Osteoblast (primary cell): ENCODE data around the gene CACNG5. TPM values are rescaled to one million over a fixed set of nuclear protein-coding genes. Genes with fewer than 3 reads are reported as not detected.

ENCODE experiments used
- DNase-seq: peaks from one replicate; pipeline ENCODE4 v3.0.0; 2011; ENCODE audit warnings: low spot score, mixed read lengths; ENCODE audit not compliant: insufficient read length; ENCODE audit errors: missing footprints
- H2AFZ ChIP-seq: 2 replicates; pipeline ENCODE4 v1.6.0; 2011; ENCODE audit warnings: mild to moderate bottlenecking, low read length
- H3K27ac ChIP-seq: 2 replicates; pipeline ENCODE4 v1.5.1; 2011; ENCODE audit warnings: mild to moderate bottlenecking, low read depth, low read length, moderate library complexity
- H3K27me3 ChIP-seq: 2 replicates; pipeline ENCODE4 v1.6.0; 2012; ENCODE audit warnings: mild to moderate bottlenecking, control low read depth, inconsistent platforms, low read length, moderate library complexity; ENCODE audit not compliant: insufficient read depth
- H3K36me3 ChIP-seq: 2 replicates; pipeline ENCODE4 v1.5.1; 2011; ENCODE audit warnings: mild to moderate bottlenecking, low read length, control low read depth, moderate library complexity; ENCODE audit not compliant: insufficient read depth
- H3K4me1 ChIP-seq: 2 replicates; pipeline ENCODE4 v1.5.1; 2011; ENCODE audit warnings: mild to moderate bottlenecking, low read length, control low read depth, moderate library complexity; ENCODE audit not compliant: insufficient read depth
- H3K4me2 ChIP-seq: 2 replicates; pipeline ENCODE4 v1.6.0; 2011; ENCODE audit warnings: mild to moderate bottlenecking, low read length; ENCODE audit not compliant: insufficient read depth
- H3K4me3 ChIP-seq: fragments of 200-600 bp; sonication (generic); 3 replicates; pipeline ENCODE4 v1.5.1; 2012; ENCODE audit warnings: mild to moderate bottlenecking, low read length, inconsistent platforms; ENCODE audit not compliant: insufficient read depth
- H3K79me2 ChIP-seq: 2 replicates; pipeline ENCODE4 v1.6.0; 2012; ENCODE audit warnings: mild to moderate bottlenecking, low read length, control low read depth, inconsistent platforms; ENCODE audit not compliant: insufficient read depth
- H3K9me3 ChIP-seq: 2 replicates; pipeline ENCODE4 v1.5.1; 2011; ENCODE audit warnings: low read depth, low read length, control low read depth
- H4K20me1 ChIP-seq: 2 replicates; pipeline ENCODE4 v1.6.0; 2012; ENCODE audit warnings: mild to moderate bottlenecking, low read length, control low read depth; ENCODE audit not compliant: insufficient read depth
- total RNA-seq: library from RNA; depleted of rRNA; stranded (reverse); fragments of >200 nt; gene quantifications from 2 replicates; pipeline ENCODE4 v1.2.3, GENCODE V29; 2012
- TF ChIP-seq, protein P1 (sequence below): IDR thresholded peaks from 2 replicates; pipeline ENCODE4 v1.5.1; 2011; ENCODE audit warnings: mild to moderate bottlenecking, low read depth, low read length, moderate library complexity; ENCODE audit errors: extremely low read depth

CACNG5 gene
- total RNA-seq, 1 donor = not detected

DNA sequence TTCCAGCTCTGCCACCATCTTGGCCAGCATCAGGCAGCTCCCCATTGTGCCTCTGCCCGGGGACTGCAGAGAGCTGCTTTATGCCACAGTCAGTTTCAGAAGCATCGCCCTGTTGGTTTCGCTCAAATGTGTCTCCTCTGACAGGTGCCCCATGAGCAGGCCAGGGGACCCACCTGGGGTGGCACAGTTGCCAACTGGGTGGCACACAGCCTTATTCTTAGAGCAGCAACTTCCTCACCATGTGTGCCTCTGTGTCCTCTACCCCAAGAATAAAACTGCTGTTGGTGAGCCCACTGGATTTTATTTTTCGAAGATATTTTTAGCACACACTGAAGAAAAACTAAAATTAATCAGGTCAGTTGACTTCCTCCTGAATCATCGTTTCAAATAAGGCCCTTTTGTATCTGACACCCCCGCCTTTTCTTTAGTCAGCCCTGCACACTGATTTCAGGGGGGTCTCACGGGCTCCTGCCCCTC lies 44.9 kb upstream of the CACNG5 start:
- TF ChIP-seq, protein P1, sequence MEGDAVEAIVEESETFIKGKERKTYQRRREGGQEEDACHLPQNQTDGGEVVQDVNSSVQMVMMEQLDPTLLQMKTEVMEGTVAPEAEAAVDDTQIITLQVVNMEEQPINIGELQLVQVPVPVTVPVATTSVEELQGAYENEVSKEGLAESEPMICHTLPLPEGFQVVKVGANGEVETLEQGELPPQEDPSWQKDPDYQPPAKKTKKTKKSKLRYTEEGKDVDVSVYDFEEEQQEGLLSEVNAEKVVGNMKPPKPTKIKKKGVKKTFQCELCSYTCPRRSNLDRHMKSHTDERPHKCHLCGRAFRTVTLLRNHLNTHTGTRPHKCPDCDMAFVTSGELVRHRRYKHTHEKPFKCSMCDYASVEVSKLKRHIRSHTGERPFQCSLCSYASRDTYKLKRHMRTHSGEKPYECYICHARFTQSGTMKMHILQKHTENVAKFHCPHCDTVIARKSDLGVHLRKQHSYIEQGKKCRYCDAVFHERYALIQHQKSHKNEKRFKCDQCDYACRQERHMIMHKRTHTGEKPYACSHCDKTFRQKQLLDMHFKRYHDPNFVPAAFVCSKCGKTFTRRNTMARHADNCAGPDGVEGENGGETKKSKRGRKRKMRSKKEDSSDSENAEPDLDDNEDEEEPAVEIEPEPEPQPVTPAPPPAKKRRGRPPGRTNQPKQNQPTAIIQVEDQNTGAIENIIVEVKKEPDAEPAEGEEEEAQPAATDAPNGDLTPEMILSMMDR = no peak
- Histone ChIP-seq H3K9me3 (no peaks in the 10 kb centered on the region), H3K27me3 (no peaks in the 10 kb centered on the region), H3K36me3 (peaks cover 44% of the 10 kb centered on the region), H4K20me1 (peaks cover 14% of the 10 kb centered on the region), H2AFZ (no peak overlapping the region), H3K27ac (no peak overlapping the region), H3K4me2 (no peak overlapping the region), H3K79me2 (no peaks in the 10 kb centered on the region), H3K4me3 (no peak overlapping the region), H3K4me1 (peaks cover 3% of the 10 kb centered on the region)
- no peak for DNase-seq

- Histone ChIP-seq H3K27ac (no peak overlapping the region), H3K4me3 (no peak overlapping the region), H3K79me2 (no peaks in the 10 kb centered on the region), H3K4me1 (peaks cover 3% of the 10 kb centered on the region), H3K36me3 (peaks cover 46% of the 10 kb centered on the region), H3K27me3 (no peaks in the 10 kb centered on the region), H4K20me1 (peaks cover 14% of the 10 kb centered on the region), H3K4me2 (no peak overlapping the region), H2AFZ (no peak overlapping the region), H3K9me3 (no peaks in the 10 kb centered on the region)
- DNase-seq = no peak
- TF ChIP-seq, protein P1 = no peak
Measured at GRCh38 chr17:66790501-66791061, 44.3 kb upstream of the CACNG5 start.

GRCh38 chr17:66791347-66791746 lies 43.6 kb upstream of the CACNG5 start:
- H4K20me1 ChIP-seq = peaks cover 14% of the 10 kb centered on the region
- TF ChIP-seq, protein P1 = no peak
- no peak overlapping the region for H3K27ac ChIP-seq
- no peaks in the 10 kb centered on the region for H3K9me3 ChIP-seq
- no peaks in the 10 kb centered on the region for H3K27me3 ChIP-seq
- no peak for DNase-seq
- H2AFZ ChIP-seq = no peak overlapping the region
- H3K36me3 ChIP-seq = peaks cover 52% of the 10 kb centered on the region
- no peak overlapping the region for H3K4me3 ChIP-seq
- H3K4me1 ChIP-seq = peaks cover 3% of the 10 kb centered on the region
- H3K4me2 ChIP-seq = no peak overlapping the region
- no peaks in the 10 kb centered on the region for H3K79me2 ChIP-seq

DNA sequence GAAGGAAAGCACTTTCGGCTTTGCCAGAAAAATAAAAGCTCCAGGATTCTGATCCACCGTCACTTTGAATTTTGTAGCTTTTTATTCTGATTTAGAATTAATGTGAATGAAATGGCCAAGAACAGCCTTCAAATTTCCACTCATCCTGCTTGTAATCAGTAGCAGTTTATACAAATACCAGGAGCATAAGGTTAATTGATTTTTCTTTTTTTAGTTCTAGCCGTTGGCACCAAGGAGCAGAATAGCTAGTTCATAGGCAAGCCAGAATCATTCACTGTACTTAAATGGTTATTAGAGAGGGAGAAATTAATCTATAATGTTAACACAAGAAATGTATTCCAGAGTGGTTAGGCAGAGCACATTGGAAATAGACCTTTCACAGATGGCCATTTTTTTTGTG lies 41.1 kb upstream of the CACNG5 start:
- TF ChIP-seq, protein P1 = no peak
- H3K4me1 ChIP-seq = peaks cover 3% of the 10 kb centered on the region
- peaks cover 33% of the 10 kb centered on the region for H3K36me3 ChIP-seq
- no peak overlapping the region for H3K4me3 ChIP-seq
- H3K27ac ChIP-seq = no peak overlapping the region
- H3K4me2 ChIP-seq = no peak overlapping the region
- no peaks in the 10 kb centered on the region for H3K79me2 ChIP-seq
- H2AFZ ChIP-seq = no peak overlapping the region
- H3K9me3 ChIP-seq = no peaks in the 10 kb centered on the region
- DNase-seq = no peak
- H4K20me1 ChIP-seq = peaks cover 12% of the 10 kb centered on the region
- no peaks in the 10 kb centered on the region for H3K27me3 ChIP-seq
